Mucosa of gallbladder (tissue), 1 donor: ENCODE data around the gene PHETA2. TPM values are rescaled to one million over a fixed set of nuclear protein-coding genes. Genes with fewer than 3 reads are reported as not detected.
"Not testable (repeated sequence)": the region's sequence is repeated elsewhere in the genome, so short reads cannot be mapped to it uniquely, and the experiment has no call there.

Experiments used
- DNase-seq: peaks from one replicate; pipeline ENCODE4 v3.0.0-alpha.2; 2020; ENCODE audit warnings: low spot score
- total RNA-seq: library from RNA; stranded (reverse); gene quantifications from one replicate; pipeline ENCODE4 v1.2.1, GENCODE V29; 2021
- donor health status: DM: no; HTN: no; CAD: no.

PHETA2 gene
- total RNA-seq, 1 donor from 2014 or later: 10.3 TPM

- DNase-seq: not testable (repeated sequence)
Measured at GRCh38 chr22:42104332-42104860, 30.3 kb downstream of the PHETA2 start.

- no peak for DNase-seq
Measured at GRCh38 chr22:42108848-42109247, 34.8 kb downstream of the PHETA2 start.

- DNase-seq: no peak
Measured at GRCh38 chr22:42111798-42112197, 37.8 kb downstream of the PHETA2 start.

- DNase-seq: not testable (repeated sequence)
Measured at GRCh38 chr22:42112793-42113192, 38.7 kb downstream of the PHETA2 start.

DNA sequence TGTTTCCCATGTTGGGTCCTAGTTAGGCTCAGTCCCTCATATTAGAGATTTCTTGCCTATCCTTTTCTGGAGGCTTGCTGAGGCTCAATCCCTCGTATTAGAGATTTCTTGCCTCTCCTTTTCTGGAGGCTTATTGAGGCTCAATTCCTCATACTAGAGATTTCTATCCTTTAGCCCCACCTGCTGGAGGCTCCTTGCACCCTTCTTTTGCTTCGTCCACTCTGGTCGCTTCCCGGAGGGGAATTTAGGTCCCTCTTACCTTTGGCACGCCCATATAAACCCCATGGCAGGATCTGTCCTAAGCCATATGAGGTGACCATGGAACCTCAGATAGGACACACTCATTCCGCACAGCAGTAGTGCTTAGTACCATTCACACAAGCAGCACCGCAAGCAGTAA lies 40.7 kb downstream of the PHETA2 start:
- DNase-seq: no peak

- DNase-seq: not testable (repeated sequence)
Measured at GRCh38 chr22:42115420-42115830, 41.4 kb downstream of the PHETA2 start.

- DNase-seq: no peak
Measured at GRCh38 chr22:42116848-42117424, 42.9 kb downstream of the PHETA2 start.

- not testable (repeated sequence) for DNase-seq
Measured at GRCh38 chr22:42120231-42121021, 46.4 kb downstream of the PHETA2 start.

GRCh38 chr22:42123529-42123928 lies 49.5 kb downstream of the PHETA2 start:
- not testable (repeated sequence) for DNase-seq

DNA sequence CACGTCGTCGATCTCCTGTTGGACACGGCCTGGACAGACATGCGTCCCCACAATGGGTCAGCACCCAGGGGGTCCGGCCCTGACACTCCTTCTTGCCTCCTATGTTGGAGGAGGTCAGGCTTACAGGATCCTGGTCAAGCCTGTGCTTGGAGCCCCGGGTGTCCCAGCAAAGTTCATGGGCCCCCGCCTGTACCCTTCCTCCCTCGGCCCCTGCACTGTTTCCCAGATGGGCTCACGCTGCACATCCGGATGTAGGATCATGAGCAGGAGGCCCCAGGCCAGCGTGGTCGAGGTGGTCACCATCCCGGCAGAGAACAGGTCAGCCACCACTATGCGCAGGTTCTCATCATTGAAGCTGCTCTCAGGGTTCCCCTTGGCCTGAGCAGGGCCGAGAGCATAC lies 53.6 kb downstream of the PHETA2 start:
- no peak for DNase-seq

DNA sequence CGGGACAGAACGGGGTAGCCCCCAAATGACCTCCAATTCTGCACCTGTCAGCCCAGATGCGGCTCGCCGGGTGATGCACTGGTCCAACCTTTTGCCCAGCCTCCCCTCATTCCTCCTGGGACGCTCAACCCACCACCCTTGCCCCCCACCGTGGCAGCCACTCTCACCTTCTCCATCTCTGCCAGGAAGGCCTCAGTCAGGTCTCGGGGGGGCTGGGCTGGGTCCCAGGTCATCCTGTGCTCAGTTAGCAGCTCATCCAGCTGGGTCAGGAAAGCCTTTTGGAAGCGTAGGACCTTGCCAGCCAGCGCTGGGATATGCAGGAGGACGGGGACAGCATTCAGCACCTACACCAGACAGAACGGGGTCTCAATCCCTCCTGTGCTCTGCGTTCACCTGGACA lies 54.0 kb downstream of the PHETA2 start:
- DNase-seq: not testable (repeated sequence)

Other genes starting within 250 kb of the PHETA2 start
- gene SREBF2, start 241.1 kb upstream of the PHETA2 start, total RNA-seq: 257 TPM
- gene SHISA8, start 159.2 kb upstream of the PHETA2 start, total RNA-seq: 1.4 TPM
- gene TNFRSF13C, start 147.4 kb upstream of the PHETA2 start, total RNA-seq: 0.55 TPM
- 3.2 TPM for gene CENPM, start 127.1 kb upstream of the PHETA2 start, total RNA-seq
- gene SEPTIN3, start 104.8 kb upstream of the PHETA2 start, total RNA-seq: 0.60 TPM
- 1.6 TPM for gene WBP2NL, start 75.5 kb upstream of the PHETA2 start, total RNA-seq
- gene NAGA, start 3.4 kb upstream of the PHETA2 start, total RNA-seq: 45.0 TPM
- 121 TPM for gene SMDT1, start 5.5 kb downstream of the PHETA2 start, total RNA-seq
- 77.9 TPM for gene NDUFA6, start 16.5 kb downstream of the PHETA2 start, total RNA-seq
- 2.7 TPM for gene CYP2D6, start 56.6 kb downstream of the PHETA2 start, total RNA-seq
- 50.2 TPM for gene TCF20, start 196.4 kb downstream of the PHETA2 start, total RNA-seq